VCaP (cell line): ENCODE results near the gene B4GALNT4.

Source experiments
- H3K27ac ChIP-seq: fragments of 450-650 bp; 2 replicates; pipeline ENCODE4 v1.5.1; 2017
- TF ChIP-seq, protein P1 (sequence below): fragments of 450-650 bp; conservative IDR thresholded peaks from 2 replicates; pipeline ENCODE4 v1.5.1; 2017; ENCODE audit warnings: mild to moderate bottlenecking, moderate library complexity

B4GALNT4 gene

DNA sequence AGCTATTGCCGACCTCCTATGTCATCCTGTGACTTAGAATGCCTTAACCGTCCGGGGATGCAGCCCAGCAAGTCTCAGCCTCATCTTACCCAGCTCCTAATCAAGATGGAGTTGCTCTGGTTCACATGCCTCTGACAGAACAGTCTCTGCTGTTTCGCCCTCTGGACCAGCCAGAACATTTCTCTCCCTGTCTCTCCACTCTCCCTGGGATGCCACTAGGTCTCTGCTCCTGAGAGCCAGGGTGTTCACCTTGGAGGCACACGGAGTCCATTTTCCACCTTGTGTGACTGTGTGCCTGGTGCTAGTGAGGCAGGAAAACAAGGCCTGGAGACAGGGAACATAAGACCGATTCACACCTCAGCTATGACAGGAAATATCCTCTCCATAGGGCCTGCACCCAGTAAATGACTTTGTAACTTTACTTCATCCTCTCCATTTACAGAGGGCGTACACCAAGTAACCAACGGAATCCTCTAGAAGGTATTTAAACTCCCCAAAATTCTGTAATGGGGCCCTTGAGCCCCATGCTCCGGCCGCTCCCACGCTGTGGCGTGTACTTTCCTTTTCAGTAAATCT is 16.8 kb upstream of the B4GALNT4 start:
- H3K27ac ChIP-seq, result no peak overlapping the region
- TF ChIP-seq, protein P1, sequence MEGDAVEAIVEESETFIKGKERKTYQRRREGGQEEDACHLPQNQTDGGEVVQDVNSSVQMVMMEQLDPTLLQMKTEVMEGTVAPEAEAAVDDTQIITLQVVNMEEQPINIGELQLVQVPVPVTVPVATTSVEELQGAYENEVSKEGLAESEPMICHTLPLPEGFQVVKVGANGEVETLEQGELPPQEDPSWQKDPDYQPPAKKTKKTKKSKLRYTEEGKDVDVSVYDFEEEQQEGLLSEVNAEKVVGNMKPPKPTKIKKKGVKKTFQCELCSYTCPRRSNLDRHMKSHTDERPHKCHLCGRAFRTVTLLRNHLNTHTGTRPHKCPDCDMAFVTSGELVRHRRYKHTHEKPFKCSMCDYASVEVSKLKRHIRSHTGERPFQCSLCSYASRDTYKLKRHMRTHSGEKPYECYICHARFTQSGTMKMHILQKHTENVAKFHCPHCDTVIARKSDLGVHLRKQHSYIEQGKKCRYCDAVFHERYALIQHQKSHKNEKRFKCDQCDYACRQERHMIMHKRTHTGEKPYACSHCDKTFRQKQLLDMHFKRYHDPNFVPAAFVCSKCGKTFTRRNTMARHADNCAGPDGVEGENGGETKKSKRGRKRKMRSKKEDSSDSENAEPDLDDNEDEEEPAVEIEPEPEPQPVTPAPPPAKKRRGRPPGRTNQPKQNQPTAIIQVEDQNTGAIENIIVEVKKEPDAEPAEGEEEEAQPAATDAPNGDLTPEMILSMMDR, result no peak

GRCh38 chr11:353179-353873 is 16.0 kb upstream of the B4GALNT4 start:
- TF ChIP-seq, protein P1, result no peak
- H3K27ac ChIP-seq, result no peak overlapping the region

DNA sequence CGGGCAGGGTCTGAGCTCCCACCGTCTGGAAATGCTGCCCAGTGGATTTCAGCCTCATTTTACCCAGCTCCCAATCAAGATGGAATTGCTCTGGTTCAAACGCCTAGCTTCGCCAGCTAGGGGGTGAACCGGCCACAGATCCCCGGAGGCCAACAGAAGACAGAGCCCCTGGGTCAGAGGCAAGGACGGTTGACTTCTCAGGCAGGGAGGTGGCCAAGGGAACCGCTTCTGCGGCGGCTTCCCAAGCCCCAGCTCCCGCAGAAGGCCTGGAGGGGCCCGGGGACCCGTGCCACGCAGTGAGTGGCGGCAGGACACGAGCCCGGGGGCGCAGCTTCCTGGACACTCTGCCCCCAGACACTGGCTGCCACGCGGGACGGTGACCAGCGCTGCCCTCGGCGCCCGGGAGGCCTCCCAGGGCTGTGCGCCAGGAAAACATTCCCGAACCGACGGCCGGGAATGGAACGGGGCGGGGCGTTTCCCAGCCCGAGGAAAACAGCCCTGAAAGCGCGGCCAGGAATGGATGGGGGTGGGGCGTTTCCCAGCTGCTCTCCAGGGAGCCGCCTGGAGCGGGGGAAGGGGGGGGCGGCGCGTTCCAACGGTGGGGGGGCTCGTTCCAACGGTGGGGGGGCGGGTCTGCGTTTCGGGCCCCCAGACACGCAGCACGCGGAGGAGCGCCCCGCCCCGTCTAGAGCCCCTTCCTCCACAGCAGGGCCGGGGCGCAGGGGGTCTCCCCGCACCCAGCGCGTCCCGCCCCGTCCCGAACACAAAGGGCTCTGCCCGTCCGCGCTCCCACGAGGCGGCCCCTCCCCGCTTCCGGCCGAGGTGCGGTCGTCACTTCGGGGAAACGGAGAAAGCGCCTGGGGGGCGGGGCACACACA is 13.5 kb upstream of the B4GALNT4 start:
- H3K27ac ChIP-seq, result no peak overlapping the region
- TF ChIP-seq, protein P1, result no peak

DNA sequence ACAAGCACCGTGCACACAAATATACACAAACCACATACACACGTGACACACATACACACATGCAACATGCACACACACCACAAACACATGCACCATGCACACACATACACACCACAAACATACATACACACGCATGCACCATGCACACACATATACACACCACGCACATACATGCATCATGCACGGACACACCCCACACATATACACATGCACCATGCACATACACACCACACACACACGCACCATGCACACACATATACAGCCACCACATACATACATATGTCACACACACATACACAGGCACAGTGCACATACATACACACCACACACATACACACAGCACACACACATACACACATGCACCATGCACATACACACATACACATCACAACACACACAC is 12.7 kb upstream of the B4GALNT4 start:
- no peak overlapping the region for H3K27ac ChIP-seq
- TF ChIP-seq, protein P1, result no peak

GRCh38 chr11:357582-357981 is 11.7 kb upstream of the B4GALNT4 start:
- TF ChIP-seq, protein P1, result no peak
- no peak overlapping the region for H3K27ac ChIP-seq

DNA sequence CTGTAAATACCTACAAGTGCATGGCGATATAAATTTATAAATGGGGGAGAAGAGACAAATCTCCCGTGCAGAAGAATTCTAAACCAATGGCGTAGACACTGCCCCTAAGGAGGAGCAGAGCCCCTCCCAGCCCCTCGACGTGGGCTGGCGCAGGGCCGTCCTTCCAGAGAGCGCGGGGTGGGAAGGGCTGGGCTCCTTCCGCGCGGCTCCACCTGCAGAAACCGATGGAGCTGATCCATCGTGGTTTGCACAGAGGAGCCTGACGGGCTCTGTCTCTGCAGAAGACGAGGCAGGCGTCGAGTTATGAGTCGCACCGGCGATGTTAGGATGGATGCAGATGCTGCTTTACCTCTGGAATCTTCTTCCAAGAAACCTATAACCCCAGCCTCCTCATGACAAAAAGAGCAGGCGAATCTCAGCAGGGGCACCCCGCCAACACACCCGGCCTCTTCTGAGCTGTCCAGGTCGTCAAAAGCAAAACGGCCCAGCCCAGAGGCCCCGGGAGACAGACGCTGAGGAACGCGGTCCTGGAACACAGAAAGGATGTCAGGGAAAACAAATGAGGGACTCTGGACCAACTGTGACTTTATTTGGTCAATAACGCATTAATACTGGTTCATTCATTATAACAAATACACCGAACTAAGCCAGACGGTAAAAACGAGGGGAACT is 11.0 kb upstream of the B4GALNT4 start:
- TF ChIP-seq, protein P1, result no peak
- H3K27ac ChIP-seq, result no peak overlapping the region

- H3K27ac ChIP-seq, result no peak overlapping the region
- TF ChIP-seq, protein P1, result no peak
These were observed 10.1 kb upstream of the B4GALNT4 start for GRCh38 chr11:359181-359714.
